Type B pancreatic cell (in vitro differentiated cells): ENCODE data around the gene COL25A1. TPM values are rescaled to one million over a fixed set of nuclear protein-coding genes. Genes with fewer than 3 reads are reported as not detected.

Experiments used
- DNase-seq: peaks from one replicate; pipeline ENCODE4 v3.0.0; 2021; ENCODE audit warnings: mixed read lengths; ENCODE audit not compliant: unreplicated experiment; ENCODE audit errors: extremely low spot score
- H3K27ac Mint-ChIP-seq: 2 replicates; pipeline ENCODE4 v1.8.0; 2021; ENCODE audit warnings: mild to moderate bottlenecking, mixed read lengths
- H3K27me3 Mint-ChIP-seq: 2 replicates; pipeline ENCODE4 v1.8.0; 2021; ENCODE audit warnings: mixed read lengths
- H3K36me3 Mint-ChIP-seq: 2 replicates; pipeline ENCODE4 v1.8.0; 2021; ENCODE audit warnings: mixed read lengths
- H3K4me1 Mint-ChIP-seq: one replicate; pipeline ENCODE4 v1.8.0; 2021; ENCODE audit warnings: mixed read lengths; ENCODE audit not compliant: unreplicated experiment
- H3K4me3 Mint-ChIP-seq: 2 replicates; pipeline ENCODE4 v1.8.0; 2021; ENCODE audit warnings: mild to moderate bottlenecking, mixed read lengths
- H3K9me3 Mint-ChIP-seq: 2 replicates; pipeline ENCODE4 v1.8.0; 2021; ENCODE audit warnings: mixed read lengths
- CTCF ChIP-seq: fragments of 200-600 bp; sonication (generic); conservative IDR thresholded peaks from 2 replicates; pipeline ENCODE4 v1.5.0; 2021; ENCODE audit warnings: antibody characterized with exemption, mild to moderate bottlenecking
- total RNA-seq: library from RNA; stranded (reverse); gene quantifications from 2 replicates; pipeline ENCODE4 v1.2.1, GENCODE V29; 2021; ENCODE audit warnings: low replicate concordance

COL25A1 gene
- total RNA-seq, 1 donor from 2014 or later = 9.2 TPM

- no peak overlapping the region for H3K4me3 Mint-ChIP-seq
- H3K27ac Mint-ChIP-seq = no peak overlapping the region
- H3K36me3 Mint-ChIP-seq = no peaks in the 10 kb centered on the region
- no peaks in the 10 kb centered on the region for H3K9me3 Mint-ChIP-seq
- DNase-seq = no peak
- TF ChIP-seq CTCF = no peak
- no peaks in the 10 kb centered on the region for H3K27me3 Mint-ChIP-seq
- H3K4me1 Mint-ChIP-seq = no peaks in the 10 kb centered on the region
Observed at GRCh38 chr4:109214622-109215301, 87.7 kb downstream of the COL25A1 start.

- Mint-ChIP-seq H3K27me3 (peaks cover 3% of the 10 kb centered on the region), H3K4me1 (peaks cover 5% of the 10 kb centered on the region), H3K27ac (no peak overlapping the region), H3K4me3 (no peak overlapping the region), H3K36me3 (no peaks in the 10 kb centered on the region), H3K9me3 (no peaks in the 10 kb centered on the region)
- no peak for TF ChIP-seq CTCF
- no peak for DNase-seq
Observed at GRCh38 chr4:109213056-109213455, 89.4 kb downstream of the COL25A1 start.

- TF ChIP-seq CTCF = no peak
- Mint-ChIP-seq H3K27me3 (peaks cover 7% of the 10 kb centered on the region), H3K9me3 (no peaks in the 10 kb centered on the region), H3K27ac (no peak overlapping the region), H3K4me3 (no peak overlapping the region), H3K36me3 (no peaks in the 10 kb centered on the region), H3K4me1 (peaks cover 11% of the 10 kb centered on the region)
- DNase-seq = no peak
Observed at GRCh38 chr4:109211671-109212070, 90.8 kb downstream of the COL25A1 start.

GRCh38 chr4:109209647-109210046, 92.8 kb downstream of the COL25A1 start:
- no peak overlapping the region for H3K27ac Mint-ChIP-seq
- H3K27me3 Mint-ChIP-seq = peaks cover 7% of the 10 kb centered on the region
- H3K4me1 Mint-ChIP-seq = peaks cover 27% of the 10 kb centered on the region
- no peaks in the 10 kb centered on the region for H3K36me3 Mint-ChIP-seq
- no peak overlapping the region for H3K4me3 Mint-ChIP-seq
- no peak for TF ChIP-seq CTCF
- H3K9me3 Mint-ChIP-seq = no peaks in the 10 kb centered on the region
- no peak for DNase-seq

GRCh38 chr4:109207898-109208297, 94.6 kb downstream of the COL25A1 start:
- Mint-ChIP-seq H3K27ac (no peak overlapping the region), H3K27me3 (peaks cover 7% of the 10 kb centered on the region), H3K36me3 (no peaks in the 10 kb centered on the region)

More at GRCh38 chr4:109207898-109208297, 94.6 kb downstream of the COL25A1 start:
- H3K4me3 Mint-ChIP-seq = no peak overlapping the region
- peaks cover 27% of the 10 kb centered on the region for H3K4me1 Mint-ChIP-seq
- DNase-seq = no peak
- TF ChIP-seq CTCF = no peak
- H3K9me3 Mint-ChIP-seq = no peaks in the 10 kb centered on the region
